Measurements from ENCODE around the gene MGAT4A.

MGAT4A gene

GRCh38 chr2:98572676-98573075 lies 158.3 kb downstream of the MGAT4A start:
- DNase-seq (ENCODE audit: low read depth), result no peak

GRCh38 chr2:98572211-98572610 lies 158.7 kb downstream of the MGAT4A start:
- no peak for DNase-seq (ENCODE audit: low read depth)

GRCh38 chr2:98571796-98572195 lies 159.1 kb downstream of the MGAT4A start:
- DNase-seq (ENCODE audit: low read depth), result no peak

GRCh38 chr2:98571121-98571701 lies 159.7 kb downstream of the MGAT4A start:
- no peak for DNase-seq (ENCODE audit: low read depth)

- no peak for DNase-seq (ENCODE audit: low read depth)
Observed at GRCh38 chr2:98570356-98570755, 160.6 kb downstream of the MGAT4A start.

GRCh38 chr2:98569915-98570314 lies 161.0 kb downstream of the MGAT4A start:
- no peak for DNase-seq (ENCODE audit: low read depth)

GRCh38 chr2:98569197-98569793 lies 161.6 kb downstream of the MGAT4A start:
- peak; percentile 66 for DNase-seq (ENCODE audit: low read depth)
